HG03025 (cell line): ENCODE results near the gene ZNF496.
"Not testable (repeated sequence)": the region's sequence is repeated elsewhere in the genome, so short reads cannot be mapped to it uniquely, and the experiment has no call there.

Experiments used
- ATAC-seq: cut with Tn5 transposase; IDR thresholded peaks from one replicate; pipeline ENCODE4 v1.9.1; 2021; ENCODE audit warnings: mild to moderate bottlenecking, moderate library complexity; ENCODE audit not compliant: unreplicated experiment, low FRiP score

Gene ZNF496

DNA sequence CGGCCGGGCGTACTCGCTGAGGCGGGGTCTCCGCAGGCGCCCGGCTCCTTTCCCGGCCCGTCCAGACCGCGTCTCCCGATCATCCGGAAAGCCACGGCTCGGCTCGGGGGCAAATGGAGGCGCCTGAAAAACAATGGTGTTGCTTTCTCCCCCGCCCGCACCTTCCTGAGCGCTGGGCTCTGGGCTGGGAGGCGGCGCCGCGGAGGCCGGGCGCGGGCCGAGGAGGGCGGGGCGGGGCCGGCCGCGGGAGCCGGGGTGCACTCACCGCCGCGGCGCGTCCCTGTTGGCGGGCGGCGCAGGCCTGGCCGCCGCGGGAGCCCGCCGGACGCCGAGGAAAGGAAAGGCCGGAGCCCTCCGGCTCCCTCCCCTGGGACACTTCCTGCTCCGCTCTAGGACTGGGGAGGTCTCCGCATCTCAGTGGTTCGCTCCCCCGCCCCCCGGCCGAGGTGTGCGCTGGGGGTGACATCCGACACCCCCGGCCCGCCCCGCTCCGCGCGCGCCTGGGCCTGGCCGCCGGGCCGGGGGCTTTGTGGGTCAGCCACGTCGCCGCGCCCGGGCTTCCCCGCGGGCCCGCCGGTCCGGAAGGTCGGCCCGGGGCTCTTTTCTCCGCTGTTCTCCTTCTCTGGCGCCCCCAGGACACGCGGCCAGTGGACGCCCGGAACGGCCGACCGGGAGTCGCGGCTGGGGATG is at the start of gene ZNF496:
TSS of gene ZNF496 (minus strand) at position 343 of the 690 bp plus-strand sequence. CDS start 2,289 bp downstream, outside the sequence.
- peak; percentile 67 for ATAC-seq

DNA sequence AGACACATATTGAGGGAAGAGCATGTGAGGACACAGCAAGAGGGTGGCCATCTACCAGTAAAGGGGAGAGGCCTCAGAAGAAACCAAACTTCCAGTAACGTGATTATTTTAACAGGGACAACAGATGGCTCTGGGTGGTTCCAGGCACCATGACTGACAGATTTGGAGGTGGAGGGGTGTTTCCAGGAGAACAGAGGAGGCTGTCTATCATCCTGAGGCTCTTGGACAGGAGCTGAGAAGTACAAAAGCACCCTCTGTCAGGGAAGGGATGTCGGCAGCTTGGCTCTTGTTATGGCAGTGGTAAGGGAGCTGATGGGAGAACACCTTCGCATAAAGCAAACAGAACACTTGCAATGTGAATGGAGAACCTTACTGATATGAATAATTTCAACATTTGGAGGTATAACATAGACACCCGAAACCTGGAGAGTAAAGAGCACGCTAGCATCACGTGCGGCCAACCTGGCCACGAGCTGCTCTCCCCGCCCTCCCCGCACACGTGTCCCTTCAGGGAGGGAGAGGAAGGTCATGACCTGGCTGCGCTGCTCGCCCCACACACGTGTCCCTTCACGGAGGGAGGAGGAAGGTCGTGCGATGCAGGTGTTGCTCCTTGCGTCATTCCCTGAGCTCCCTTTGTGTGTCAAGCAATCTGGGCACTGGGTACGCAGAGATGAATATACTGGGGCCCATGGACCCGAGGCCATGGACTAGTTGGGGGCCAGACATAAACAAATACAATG is 46.8 kb upstream of the ZNF496 start:
- ATAC-seq = no peak

DNA sequence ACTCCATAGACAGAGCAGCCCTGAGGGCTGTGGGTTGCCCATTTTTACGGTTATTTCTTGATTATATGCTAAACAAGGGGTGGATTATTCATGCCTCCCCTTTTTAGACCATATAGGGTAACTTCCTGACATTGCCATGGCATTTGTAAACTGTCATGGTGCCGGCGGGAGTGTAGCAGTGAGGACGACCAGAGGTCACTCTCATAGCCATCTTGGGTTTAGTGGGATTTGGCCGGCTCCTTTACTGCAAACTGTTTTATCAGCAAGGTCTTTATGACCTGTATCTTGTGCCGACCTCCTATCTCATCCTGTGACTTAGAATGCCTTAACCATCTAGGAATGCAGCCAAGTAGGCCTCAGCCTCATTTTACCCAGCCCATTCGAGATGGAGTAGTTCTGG is 46.0 kb upstream of the ZNF496 start:
- not testable (repeated sequence) for ATAC-seq

DNA sequence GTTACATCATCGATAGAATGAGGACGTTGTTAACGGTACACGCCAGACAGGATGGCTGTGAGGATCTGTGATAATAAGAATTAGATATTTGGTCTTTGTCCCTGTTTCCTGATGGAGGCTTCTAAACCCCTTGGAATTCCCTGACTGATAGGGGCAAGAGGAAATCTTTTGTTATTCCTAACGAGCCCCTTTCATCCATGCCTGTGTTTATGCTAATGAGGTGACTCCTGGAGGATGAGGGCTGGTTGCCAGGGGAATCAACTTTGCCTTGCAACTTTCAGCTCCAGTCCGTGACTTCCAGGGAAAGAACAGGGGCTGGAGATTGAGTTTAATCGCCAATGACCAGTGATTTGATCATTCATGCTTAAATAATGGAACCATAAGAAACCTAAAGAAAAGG is 45.0 kb upstream of the ZNF496 start:
- ATAC-seq = no peak

DNA sequence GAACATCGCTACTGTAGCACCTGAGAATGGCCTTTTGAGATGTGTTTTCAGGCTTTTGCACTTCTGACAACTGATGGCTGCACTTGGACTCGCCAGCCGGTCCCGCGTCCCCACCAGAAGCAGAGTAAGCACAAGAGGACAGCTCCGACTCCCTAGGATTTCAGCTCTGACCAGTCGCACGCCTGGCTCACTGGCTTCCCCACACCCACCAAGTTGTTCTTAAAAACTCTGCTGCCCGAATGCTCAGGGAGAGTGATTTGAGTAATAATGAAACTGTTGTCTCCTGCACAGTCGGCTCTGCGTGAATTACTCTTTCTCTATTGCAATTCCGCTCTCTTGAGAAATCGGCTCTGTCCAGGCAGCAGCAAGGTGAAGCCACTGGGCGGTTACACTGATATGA is 44.1 kb upstream of the ZNF496 start:
- no peak for ATAC-seq

DNA sequence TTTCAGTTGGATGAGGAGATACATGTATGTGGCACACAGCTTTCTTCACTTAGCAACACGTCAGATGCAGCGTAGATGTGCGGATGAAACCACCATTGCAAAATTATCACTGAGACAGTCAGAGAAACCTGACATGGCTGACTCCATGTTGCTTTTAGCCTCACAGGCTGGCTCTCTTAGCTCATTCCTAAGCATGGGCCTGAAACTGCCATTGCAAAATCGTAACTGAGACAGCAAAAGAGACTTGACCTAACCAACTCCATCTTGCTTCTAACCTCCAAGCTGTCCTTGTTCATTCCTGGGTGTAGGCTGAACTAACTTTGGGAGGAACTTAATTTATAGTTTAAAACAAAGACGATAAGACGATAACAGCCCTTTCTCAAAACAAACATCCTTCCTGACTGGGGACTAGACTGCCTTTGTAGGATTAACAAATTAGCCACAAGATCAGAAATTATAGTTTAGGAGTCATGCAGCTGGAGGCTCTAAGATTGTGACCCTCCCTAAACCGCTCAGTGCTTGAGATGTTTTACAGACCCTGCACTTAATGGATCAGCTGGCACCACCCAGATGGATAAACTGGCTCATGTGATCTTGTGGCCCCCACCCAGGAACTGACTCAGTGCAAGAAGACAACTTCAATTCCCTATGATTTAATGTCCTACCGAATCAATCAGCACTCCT is 43.1 kb upstream of the ZNF496 start:
- not testable (repeated sequence) for ATAC-seq

DNA sequence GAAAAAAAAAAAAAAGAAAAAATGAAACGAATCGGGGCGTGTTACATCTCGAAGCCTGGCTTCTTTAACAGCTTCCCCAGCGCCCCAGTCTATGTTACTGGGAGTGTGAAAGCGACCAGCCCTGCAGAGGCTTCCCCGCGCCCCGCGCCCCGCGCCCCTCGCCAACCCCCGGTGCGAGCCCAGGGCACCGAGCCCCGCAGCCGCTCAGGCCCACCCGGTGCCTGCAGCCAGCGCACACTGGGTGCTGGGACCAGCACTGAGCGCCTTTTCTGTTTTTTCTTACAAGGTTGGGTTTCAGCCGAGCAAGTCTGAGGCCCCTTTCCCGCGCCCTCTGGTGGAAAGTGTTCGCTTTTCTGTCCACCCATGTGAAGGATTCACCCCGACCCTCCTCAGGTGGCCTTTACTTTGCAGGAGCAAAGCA is 42.1 kb upstream of the ZNF496 start:
- ATAC-seq = no peak

DNA sequence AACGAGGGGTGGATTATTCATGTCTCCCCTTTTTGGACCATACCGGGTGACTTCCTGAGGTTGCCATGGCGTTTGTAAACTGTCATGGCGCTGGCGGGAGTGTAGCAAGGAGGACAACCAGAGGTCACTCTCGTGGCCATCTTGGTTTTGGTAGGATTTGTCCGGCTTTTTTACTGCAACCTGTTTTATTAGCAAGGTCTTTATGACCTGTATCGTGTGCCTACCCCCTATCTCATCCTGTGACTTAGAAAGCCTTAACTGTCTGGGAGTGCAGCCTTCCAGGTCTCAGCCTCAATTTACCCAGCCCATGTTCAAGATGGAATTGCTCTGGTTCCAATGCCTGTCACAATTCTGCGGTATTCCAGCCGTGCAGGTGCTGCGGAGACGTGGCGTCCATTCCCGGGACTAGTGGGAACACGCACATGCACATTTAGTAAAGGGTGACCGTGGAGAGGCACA is 40.2 kb upstream of the ZNF496 start:
- no peak for ATAC-seq

DNA sequence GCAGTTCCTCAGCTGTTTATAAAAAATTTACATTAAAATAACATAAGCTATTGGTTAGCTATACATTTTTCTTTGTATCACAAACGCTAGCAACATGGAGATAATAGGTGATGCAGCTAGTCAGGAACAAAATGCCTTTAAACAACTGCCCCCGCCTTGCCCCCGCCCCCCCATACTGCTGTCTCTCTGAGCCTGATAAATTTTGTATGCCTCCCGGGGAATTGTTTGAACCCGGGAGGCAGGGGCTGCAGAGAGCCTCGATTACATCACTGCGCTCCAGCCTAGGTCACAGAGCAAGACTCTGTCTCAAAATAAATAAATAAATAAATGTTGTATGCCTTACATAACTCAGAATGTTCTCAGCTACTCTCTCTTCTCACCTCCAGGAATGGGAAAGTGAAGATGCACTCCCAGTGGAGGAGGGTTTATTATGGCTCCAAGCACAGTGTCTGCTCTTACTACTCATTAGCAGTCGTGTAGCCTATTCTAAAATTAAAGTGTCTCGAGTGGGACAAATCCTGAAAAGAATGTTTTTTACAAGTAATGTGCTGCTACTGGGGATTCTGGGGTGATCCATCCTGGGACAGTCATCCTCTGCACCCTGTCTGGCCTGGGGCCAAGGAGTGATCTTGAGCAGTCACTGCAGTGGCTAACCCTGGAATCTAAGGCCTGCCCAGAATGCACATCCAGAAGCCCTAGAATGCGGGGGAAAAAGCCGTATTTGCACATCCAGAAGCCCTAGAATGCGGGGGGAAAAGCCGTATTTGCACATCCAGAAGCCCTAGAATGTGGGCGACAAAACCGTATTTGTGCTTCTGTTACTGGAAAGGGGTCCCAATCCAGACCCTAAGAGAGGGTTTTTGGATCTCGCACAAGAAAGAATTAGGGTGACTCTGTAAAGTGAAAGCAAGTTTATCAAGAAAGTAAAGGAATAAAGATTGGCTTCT is 39.4 kb upstream of the ZNF496 start:
- no peak for ATAC-seq

DNA sequence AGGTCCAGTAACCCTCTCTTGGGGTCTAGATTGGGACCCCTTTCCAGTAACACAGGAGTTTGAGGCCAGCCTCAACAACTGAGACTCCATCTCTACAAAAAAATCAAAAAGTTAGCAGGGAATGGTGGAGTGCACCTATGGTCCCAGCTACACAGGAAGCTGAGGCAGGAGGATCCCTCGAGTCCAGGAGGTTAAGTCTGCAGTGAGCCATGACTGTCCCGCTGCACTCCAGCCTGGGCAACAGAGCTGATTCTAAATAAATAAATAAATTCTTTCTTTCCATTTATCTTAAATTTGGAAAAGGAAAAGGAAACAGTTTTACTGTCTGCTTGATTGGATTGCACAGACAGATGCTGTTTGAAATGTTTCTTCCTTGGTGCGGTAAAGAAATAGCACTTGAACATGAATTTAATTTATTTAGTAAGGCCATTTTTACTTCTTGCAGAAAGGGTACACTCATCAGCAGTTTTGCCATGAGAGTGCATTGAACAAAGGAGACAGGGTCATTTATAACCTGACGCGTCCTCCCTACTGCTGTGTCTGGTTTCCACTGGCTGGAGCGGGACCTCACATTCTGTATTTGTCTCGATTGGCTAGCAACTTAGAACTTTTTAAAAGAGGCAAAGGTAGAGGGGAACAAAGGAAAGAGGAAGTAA is 37.0 kb upstream of the ZNF496 start:
- no peak for ATAC-seq

DNA sequence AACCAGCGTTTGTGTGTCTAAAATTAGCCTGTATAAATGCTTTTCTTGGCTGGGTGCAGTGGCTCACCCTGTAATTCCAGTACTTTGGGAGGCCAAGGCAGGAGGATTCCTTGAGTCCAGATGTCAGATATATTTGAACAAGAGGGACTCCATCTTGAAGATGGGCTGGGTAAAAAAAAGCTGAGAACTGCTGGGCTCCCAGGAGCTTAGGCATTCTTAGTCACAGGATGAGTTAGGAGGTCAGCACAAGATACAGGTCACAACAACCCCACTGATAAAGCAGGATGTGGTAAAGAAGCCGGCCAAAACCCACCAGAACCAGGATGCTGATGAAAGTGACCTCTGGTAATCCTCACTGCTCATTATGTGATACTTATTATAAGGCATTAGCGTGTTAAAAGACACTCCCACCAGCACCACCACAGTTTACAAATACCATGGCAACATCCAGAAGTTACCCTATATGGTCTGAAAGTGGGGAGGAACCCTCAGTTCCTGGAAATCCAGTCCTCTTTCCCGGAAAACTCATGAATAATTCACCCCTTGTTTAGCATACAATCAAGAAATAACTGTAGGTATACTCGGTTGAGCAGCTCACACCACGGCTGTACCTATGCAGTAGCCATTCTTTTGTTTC is 36.2 kb upstream of the ZNF496 start:
- no peak for ATAC-seq

DNA sequence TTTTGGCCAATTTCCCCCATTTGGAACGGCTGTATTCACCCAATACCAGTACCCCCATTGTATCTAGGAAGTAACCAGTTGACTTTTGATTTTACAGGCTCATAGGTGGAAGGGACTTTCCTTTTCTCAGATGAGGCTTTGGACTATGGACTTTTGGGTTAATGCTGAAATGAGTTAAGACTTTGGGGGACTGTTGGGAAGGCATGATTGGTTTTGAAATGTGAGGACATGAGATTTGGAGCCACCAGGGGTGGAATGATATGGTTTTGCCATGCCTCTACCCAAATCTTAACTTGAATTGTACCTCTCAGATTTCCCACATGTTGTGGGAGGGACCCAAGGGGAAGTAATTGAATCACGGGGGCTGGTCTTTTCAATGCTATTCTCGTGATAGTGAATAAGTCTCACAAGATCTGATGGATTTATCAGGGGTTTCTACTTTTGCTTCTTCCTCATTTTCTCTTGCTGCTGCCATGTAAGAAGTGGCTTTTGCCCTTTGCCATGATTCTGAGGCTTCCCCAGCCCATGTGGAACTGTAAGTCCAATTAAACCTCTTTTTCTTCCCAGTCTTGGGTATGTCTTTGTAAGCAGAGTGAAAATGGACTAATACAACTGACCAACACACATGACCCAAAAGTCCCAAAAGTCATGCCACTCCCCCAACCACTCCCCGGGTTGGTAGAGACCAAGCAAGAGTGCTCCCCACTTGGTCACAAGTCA is 35.4 kb upstream of the ZNF496 start:
- no peak for ATAC-seq

DNA sequence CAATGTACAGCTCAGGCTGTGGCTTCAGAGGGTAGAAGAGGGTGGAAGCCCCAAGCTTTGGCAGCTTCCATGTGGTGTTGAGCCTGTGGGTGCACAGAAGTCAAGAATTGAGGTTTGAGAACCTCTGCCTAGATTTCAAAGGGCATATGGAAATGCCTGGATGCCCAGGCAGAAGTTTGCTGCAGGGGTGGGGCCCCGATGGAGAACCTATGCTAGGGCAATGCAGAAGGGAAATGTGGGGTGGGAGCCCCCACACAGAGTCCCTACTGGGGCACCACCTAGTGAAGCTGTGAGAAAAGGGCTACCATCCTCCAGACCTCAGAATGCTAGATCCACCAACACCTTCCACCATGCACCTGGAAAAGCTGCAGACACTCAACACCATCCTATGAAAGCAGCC is 34.7 kb upstream of the ZNF496 start:
- ATAC-seq = not testable (repeated sequence)

DNA sequence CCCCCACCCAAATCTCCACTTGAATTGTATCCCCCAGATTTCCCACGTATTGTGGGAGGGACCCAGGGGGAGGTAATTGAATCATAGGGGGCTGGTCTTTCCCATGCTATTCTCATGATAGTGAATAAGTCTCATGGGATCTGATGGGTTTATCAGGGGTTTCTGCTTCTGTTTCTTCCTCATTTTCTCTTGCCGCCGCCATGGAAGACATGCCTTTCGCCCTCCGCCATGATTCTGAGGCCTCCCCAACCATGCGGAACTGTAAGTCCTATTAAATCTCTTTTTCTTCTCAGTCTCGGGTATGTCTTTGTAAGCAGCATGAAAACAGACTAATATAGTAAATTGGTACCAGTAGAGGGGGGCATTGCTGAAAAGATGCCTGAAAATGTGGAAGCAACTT is 33.4 kb upstream of the ZNF496 start:
- ATAC-seq = no peak

DNA sequence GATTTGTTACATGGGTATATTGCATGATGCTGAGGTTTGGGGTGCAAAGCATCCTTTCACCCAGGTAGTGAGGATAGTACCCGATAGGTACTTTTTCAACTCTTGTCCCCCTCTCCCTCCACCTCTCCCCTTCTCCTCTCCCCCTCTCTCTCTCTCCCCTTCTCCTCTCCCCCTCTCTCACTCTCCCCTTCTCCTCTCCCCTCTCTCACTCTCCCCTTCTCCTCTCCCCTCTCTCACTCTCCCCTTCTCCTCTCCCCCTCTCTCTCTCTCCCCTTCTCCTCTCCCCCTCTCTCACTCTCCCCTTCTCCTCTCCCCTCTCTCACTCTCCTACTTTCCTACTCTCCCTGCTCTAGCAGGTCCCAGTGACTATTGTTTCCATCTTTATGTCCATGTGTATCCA is 31.3 kb upstream of the ZNF496 start:
- ATAC-seq = not testable (repeated sequence)

DNA sequence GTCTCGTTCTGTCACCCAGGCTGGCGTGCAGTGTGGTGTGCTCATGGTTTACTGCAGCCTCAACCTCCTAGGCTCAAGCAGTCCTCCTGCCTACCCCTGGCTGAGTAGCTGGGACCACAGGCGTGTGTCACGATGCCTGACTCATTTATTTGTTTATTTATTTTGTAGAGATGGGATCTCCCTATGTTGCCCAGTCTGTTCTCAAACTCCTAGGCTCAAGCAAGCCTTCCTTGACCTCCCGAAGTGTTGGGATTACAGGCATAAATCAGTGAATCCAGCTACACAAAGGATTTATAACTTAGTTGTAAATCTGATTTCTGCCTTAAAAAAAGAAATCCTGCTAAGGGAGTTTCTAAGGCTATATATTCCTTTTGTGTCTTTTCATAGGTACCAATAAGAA is 30.5 kb upstream of the ZNF496 start:
- no peak for ATAC-seq

DNA sequence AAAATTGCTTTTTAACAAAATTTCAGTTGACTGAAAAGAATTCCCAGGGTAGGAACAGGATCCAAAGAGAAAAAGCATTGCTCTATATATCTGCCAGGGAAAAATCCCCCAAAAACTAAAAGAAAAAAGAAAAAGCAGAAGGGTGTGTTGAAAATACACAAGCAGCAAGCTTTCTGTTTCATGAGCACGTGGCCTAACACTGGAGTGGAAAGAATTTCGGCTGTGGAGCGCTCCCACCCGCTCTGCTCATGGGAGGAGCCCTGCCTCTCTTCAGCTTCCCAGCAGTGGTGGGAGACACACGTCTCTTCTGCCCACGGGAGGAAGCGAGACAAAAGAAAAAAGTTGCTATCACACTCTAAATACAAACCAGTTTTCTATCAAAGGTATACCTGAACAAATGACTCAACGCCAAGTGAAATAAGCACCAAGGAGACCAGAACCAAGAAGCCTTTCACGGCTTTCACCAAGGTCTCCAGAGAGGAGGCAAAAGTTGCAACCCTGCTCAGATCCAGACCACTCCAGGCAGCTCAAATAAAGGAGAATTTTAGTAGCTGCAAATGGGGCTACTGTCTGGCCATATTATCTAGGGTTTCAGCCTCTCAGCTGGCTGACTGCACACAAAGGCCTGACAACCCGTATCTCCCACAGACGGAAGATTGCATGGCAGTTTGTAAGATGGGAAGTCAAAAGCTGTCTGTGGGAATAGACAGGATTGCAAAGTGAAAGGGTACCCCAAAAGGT is 29.5 kb upstream of the ZNF496 start:
- no peak for ATAC-seq
